ENCODE data around the gene SHCBP1. TPM values are rescaled to one million over a fixed set of nuclear protein-coding genes. Genes with fewer than 3 reads are reported as not detected.

The SHCBP1 gene
- 33.0 and 48.9 TPM in 2 replicates for total RNA-seq (2016; rRNA removed; fragmentation: Illumina TruSeq; extraction: Trizol)
- 5.0 and 6.1 TPM in 2 replicates for total RNA-seq (2016; cell fraction: cytosol; rRNA removed; fragmentation: Illumina TruSeq; extraction: Trizol; ENCODE audit: low read depth)
- 32.4 and 47.2 TPM in 2 replicates for total RNA-seq (2016; cell fraction: insoluble cytoplasmic fraction; rRNA removed; fragmentation: Illumina TruSeq; extraction: Trizol)
- total RNA-seq (2016; cell fraction: membrane; rRNA removed; fragmentation: Illumina TruSeq; extraction: Trizol): 10.4 and 12.6 TPM in 2 replicates
- 27.5 and 30.0 TPM in 2 replicates for total RNA-seq (2016; cell fraction: nucleus; rRNA removed; fragmentation: Illumina TruSeq; extraction: Trizol)
- polyA plus RNA-seq (2011; rRNA removed): 8.2 and 15.7 TPM in 2 replicates
- 6.5 and 7.0 TPM in 2 replicates for polyA plus RNA-seq (2011; cell fraction: cytosol; rRNA removed)
- polyA plus RNA-seq (2011; cell fraction: nucleus; rRNA removed): 6.7 and 7.0 TPM in 2 replicates
- 5.5 and 12.5 TPM in 2 replicates for polyA plus RNA-seq (2012)
- 8.0 and 8.7 TPM in 2 replicates for polyA plus RNA-seq (2016; cell fraction: cytosol; fragmentation: Illumina TruSeq; extraction: Trizol; ENCODE audit: low read depth)
- polyA plus RNA-seq (2016; cell fraction: insoluble cytoplasmic fraction; fragmentation: Illumina TruSeq; extraction: Trizol; ENCODE audit: low read depth): 46.5 and 49.0 TPM in 2 replicates
- polyA plus RNA-seq (2016; cell fraction: membrane; fragmentation: Illumina TruSeq; extraction: Trizol; ENCODE audit: low read depth): 11.0 and 11.6 TPM in 2 replicates
- 29.0 and 34.9 TPM in 2 replicates for polyA plus RNA-seq (2016; cell fraction: nucleus; fragmentation: Illumina TruSeq; extraction: Trizol; ENCODE audit: insufficient read depth, low read depth)
- 16.5 and 44.1 TPM in 2 replicates for polyA minus RNA-seq (2011; rRNA and poly(A)+ RNA removed; ENCODE audit: low replicate concordance)
- 10.4 and 13.5 TPM in 2 replicates for polyA minus RNA-seq (2011; cell fraction: cytosol; rRNA and poly(A)+ RNA removed)
- polyA minus RNA-seq (2011; cell fraction: nucleus; rRNA and poly(A)+ RNA removed): 16.2 and 22.8 TPM in 2 replicates
- percentile 67 among the genes with signal in this experiment for Bru-seq, nascent RNA
- BruChase-seq, experiment 1, labeled RNA remaining after a 6-hour chase: percentile 63 among the genes with signal in this experiment
- BruChase-seq, experiment 2, labeled RNA remaining after a 2-hour chase: percentile 64 among the genes with signal in this experiment
- long read RNA-seq, experiment 1, transcript SHCBP1-203 (2 exons, 530 nt): minor isoform, 7 of 44 reads
- long read RNA-seq, experiment 1, transcript SHCBP1-201 (13 exons, 3,461 nt): major isoform, 20 of 44 reads
- long read RNA-seq, experiment 1, partial matches to known transcripts: 3 of 44 reads
- long read RNA-seq, experiment 1, other reads (novel, unspliced or antisense): 12 of 44 reads
- long read RNA-seq, experiment 2, partial matches to known transcripts: 0 of 17 reads
- long read RNA-seq, experiment 2, other reads (novel, unspliced or antisense): 13 of 17 reads

DNA sequence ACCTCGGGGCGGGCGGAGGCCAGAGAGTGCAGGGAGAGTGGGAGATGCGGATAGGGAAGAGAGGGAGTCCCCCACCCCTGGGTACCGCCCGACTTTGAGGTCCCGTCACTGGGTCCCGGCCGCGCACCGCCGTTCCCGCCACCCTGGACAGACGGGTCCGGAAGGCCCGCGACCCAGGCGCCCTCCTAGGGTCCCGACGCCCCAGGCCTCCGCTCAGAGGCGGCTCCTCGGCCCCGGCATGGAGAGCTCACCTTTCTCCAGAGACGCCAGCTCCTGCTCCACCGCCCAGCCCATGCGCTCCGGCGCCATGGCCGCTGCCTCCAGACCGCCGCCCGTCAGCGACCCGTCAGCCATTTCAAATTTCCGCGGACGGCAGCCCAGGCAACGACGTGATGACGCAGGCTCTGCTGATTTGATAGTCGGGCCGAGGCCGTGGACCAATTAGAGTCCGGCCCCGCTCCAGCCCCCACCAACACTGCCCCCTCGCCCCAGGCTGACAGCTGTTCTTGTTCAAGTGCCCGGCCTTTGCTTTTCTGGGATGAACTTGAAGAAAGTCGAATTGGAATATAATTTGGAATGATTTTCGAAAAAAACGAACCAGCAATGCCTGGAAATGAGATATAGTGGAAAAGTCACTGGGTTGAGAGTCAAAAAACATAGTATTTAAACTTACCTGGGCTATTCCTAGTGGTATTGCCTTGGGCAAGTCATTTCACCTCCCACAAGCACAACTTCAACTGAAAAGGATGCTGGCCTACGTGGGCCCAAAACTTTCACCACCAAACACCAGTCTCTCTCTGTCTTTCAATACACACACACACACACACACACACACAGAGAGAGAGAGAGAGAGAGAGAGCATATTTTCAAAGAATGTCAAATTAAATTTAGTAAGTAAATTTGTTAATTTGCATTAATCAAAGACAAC, at the start of gene SHCBP1:
TSS of gene SHCBP1 (minus strand) at position 374 of the 928 bp plus-strand sequence. CDS start at position 354, 20 bp downstream.
- in situ Hi-C loops (cut with HindIII; ENCODE audit: extremely low pct_ligation_motif_present, low pct_unique_long_range_greater_than_20kb) (no loop called here), intact Hi-C loops (cut with micrococcal nuclease; ENCODE audit: unreplicated experiment) (loop anchor here (1.0 kb wide), 1 partner anchor 67 kb away; no protein-coding TSS in a partner anchor)
- Histone ChIP-seq H3K4me3 (replicated peaks in 1 of 3; ENCODE audit: insufficient read depth in 1 of 3, low read depth in 2 of 3, low read length in 3 of 3) (peak within 1 kb of the TSS; percentile 87 to 96 (median 89)), H3K9ac (ENCODE audit: insufficient read depth, low read depth, low read length) (peak within 1 kb of the TSS; percentile 75), H3K4me2 (ENCODE audit: low read depth, low read length) (peak within 1 kb of the TSS; percentile 80), H3K27ac (ENCODE audit: extremely low read length, insufficient read depth, low read length) (peak within 1 kb of the TSS; percentile 58), H3K36me3 (replicated peaks in 1 of 2; ENCODE audit: control insufficient read depth in 1 of 2, insufficient read depth in 2 of 2, low read length in 2 of 2) (peaks cover 4 to 16% of the 10 kb centered on the region in 2 experiments), H3K9me3 (ENCODE audit: low read length) (no peaks in the 10 kb centered on the region), H2AFZ (ENCODE audit: low read length) (peak within 1 kb of the TSS; percentile 8), H3K4me1 (ENCODE audit: insufficient read depth, low read length) (peaks cover 22% of the 10 kb centered on the region), H4K20me1 (ENCODE audit: insufficient read depth, low read length) (no peaks in the 10 kb centered on the region), H3K79me2 (ENCODE audit: insufficient read depth, low read length) (peaks cover 18% of the 10 kb centered on the region), H3K27me3 (ENCODE audit: control insufficient read depth in 1 of 2, insufficient read depth in 2 of 2, low read length in 2 of 2) (no peaks in the 10 kb centered on the region; a peak in 1 of 5 replicates)
- POLR2A ChIA-PET: interaction anchor here (0.6 to 1.3 kb wide), 2 partner anchors 12 to 134 kb away, joined by 4 read pairs; no protein-coding TSS in a partner anchor
- no peak for FAIRE-seq
- DNase-seq (ENCODE audit: low spot score): peak; percentile 87
- BruUV-seq (replicated peaks): no TSS peak
- 1% methylated on average over 30 of the region's 52 CpGs for WGBS (ENCODE audit: low lambda C conversion rate)
- ATAC-seq: peak; percentile 78
- CTCF ChIA-PET (ENCODE audit: low intra/inter-chr PET ratio, low total read pairs): no interaction called here
- TF ChIP-seq, protein P1, sequence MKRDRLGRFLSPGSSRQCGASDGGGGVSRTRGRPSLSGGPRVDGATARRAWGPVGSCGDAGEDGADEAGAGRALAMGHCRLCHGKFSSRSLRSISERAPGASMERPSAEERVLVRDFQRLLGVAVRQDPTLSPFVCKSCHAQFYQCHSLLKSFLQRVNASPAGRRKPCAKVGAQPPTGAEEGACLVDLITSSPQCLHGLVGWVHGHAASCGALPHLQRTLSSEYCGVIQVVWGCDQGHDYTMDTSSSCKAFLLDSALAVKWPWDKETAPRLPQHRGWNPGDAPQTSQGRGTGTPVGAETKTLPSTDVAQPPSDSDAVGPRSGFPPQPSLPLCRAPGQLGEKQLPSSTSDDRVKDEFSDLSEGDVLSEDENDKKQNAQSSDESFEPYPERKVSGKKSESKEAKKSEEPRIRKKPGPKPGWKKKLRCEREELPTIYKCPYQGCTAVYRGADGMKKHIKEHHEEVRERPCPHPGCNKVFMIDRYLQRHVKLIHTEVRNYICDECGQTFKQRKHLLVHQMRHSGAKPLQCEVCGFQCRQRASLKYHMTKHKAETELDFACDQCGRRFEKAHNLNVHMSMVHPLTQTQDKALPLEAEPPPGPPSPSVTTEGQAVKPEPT (CRISPR knock-in tag; IDR thresholded peaks at IDR 0.05; ENCODE audit: low read depth): 0 out of 2 replicates have a peak, but pooled peaks have one; percentile 33
- TF ChIP-seq MNT (IDR thresholded peaks at IDR 0.05): peak; percentile 36; the same call in 1 of the 2 replicates
- TF ChIP-seq, protein P2, sequence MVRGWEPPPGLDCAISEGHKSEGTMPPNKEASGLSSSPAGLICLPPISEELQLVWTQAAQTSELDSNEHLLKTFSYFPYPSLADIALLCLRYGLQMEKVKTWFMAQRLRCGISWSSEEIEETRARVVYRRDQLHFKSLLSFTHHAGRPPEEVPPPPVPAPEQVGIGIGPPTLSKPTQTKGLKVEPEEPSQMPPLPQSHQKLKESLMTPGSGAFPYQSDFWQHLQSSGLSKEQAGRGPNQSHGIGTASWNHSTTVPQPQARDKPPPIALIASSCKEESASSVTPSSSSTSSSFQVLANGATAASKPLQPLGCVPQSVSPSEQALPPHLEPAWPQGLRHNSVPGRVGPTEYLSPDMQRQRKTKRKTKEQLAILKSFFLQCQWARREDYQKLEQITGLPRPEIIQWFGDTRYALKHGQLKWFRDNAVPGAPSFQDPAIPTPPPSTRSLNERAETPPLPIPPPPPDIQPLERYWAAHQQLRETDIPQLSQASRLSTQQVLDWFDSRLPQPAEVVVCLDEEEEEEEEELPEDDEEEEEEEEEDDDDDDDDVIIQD (CRISPR knock-in tag; IDR thresholded peaks at IDR 0.05; ENCODE audit: low read depth): peak; percentile 32; the same call in 1 of the 2 replicates
- TF ChIP-seq, protein P3, sequence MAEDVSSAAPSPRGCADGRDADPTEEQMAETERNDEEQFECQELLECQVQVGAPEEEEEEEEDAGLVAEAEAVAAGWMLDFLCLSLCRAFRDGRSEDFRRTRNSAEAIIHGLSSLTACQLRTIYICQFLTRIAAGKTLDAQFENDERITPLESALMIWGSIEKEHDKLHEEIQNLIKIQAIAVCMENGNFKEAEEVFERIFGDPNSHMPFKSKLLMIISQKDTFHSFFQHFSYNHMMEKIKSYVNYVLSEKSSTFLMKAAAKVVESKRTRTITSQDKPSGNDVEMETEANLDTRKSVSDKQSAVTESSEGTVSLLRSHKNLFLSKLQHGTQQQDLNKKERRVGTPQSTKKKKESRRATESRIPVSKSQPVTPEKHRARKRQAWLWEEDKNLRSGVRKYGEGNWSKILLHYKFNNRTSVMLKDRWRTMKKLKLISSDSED (CRISPR knock-in tag; IDR thresholded peaks at IDR 0.05): 0 out of 2 replicates have a peak, but pooled peaks have one; percentile 30
- no peak for TF ChIP-seq KLF11 (CRISPR knock-in tag; IDR thresholded peaks at IDR 0.05)
- no peak; the same call in 1 of the 2 replicates for TF ChIP-seq ZIK1 (CRISPR knock-in tag; IDR thresholded peaks at IDR 0.05; ENCODE audit: borderline replicate concordance, low read depth)
- TF ChIP-seq KAT2B (IDR thresholded peaks at IDR 0.05; ENCODE audit: borderline replicate concordance, low read depth, low read length): no peak
- peak; percentile 64; the same call in 1 of the 2 replicates for TF ChIP-seq YEATS2 (CRISPR knock-in tag; IDR thresholded peaks at IDR 0.05; ENCODE audit: borderline replicate concordance)
- no peak for TF ChIP-seq ZNF781 (CRISPR knock-in tag; IDR thresholded peaks at IDR 0.05; ENCODE audit: borderline replicate concordance, not compliant biosample characterization)

All from HepG2 (cell line).